ENCODE measurements around the gene FOXE1.

GRCh38 chr9:97868859-97869258, 15.8 kb downstream of the FOXE1 start:
- TF ChIP-seq CTCF (conservative IDR thresholded peaks at IDR 0.05) (no peak), ZFX (IDR thresholded peaks at IDR 0.05) (no peak)

Data from C4-2B (cell line).